Bone marrow (tissue), 2 donors: ENCODE measurements around the gene MZT1.
"Not testable (repeated sequence)": the region's sequence is repeated elsewhere in the genome, so short reads cannot be mapped to it uniquely, and the experiment has no call there.

Experiments used
- DNase-seq, 2 donors: peaks; one replicate each; lab custom pipeline; 2025; lab: John Stamatoyannopoulos, UW

MZT1 gene, protein sequence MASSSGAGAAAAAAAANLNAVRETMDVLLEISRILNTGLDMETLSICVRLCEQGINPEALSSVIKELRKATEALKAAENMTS

DNA sequence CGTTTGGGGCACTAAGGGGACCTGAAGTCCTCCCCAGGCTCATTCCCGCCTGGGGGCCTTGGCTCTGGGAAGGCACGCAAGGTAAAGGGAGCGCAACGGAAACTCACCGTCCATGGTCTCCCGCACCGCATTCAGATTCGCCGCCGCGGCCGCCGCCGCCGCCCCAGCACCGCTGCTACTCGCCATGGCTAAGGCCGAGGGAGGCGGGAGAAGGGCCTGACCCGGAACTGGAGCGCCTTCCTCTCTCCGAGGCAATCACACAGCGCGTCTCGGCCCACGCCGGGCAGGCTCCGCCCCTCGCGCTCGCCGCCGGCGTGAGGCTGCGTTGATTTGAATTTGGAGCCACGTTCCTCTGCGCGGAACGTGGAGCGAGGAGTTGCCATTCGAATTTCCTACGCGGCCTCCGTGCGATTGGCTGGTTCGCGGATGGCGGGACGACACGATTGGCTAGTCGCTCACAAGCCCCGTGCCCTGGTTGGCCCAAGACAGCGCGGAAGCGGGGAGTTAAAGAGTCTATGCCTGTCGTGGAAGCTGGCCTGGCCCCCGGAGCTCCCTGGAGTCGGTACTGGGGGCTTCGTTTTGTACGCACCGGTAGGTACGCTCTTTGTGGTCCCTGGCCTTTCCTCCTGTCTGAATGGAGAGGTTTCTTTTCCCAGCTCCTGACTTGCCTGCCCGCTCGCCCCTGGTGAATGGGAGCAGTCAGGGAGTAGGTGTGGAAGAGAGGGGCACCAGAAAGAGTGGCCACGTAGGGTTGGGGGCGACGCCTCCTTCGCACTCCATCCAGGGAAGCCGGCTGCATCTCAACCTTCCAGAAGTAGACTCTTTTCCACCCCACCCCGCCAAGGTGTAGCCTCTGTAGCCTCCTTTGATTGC lies at the start of gene MZT1, which contains the start of gene BORA:
TSS of gene MZT1 (minus strand) at position 213 of the 873 bp plus-strand sequence. CDS start at position 186, 27 bp downstream.
TSS of gene BORA (plus strand) at position 507 of the 873 bp plus-strand sequence. CDS start 1,018 bp downstream, outside the sequence.
- DNase-seq: peak; percentile 84 to 91

- no peak for DNase-seq
Measured at GRCh38 chr13:72774019-72774418, 46.6 kb upstream of the MZT1 start.

DNA sequence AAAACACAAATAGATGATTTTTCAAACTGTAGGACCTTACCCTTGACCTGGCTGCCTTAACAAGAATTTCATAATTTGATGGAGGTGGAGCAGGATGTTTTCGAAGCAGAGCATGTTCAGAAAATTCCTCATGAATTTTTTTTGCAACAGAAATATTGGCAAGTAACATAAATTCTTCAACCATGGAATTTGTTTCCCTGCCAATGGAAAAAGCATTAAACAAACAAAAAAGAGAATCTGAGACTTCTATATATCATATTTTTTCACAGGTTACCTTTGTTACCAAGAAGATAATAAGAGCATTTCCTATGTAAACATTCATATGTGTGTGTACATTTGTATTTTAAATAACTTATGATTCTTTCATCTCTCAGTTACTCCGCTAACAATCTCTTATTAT lies 36.0 kb upstream of the MZT1 start:
- no peak for DNase-seq

DNA sequence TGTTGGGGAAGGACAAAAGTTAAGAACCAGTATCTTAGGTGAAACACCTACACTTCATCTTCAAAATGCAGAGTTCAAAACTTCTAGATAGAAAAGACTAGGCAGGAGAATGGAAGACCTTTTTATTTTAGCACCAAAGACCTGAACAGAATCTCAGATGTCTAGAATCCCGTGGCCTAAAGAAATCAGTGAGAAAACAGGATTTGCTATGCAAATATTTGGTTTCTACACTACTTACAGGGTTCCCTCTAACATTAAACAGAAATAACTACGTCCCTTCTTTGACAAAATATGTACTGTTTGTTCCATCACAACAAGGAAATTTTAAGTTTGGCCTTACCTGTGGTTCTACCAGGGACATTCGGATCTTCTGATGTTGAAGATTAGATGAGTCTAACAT lies 32.8 kb upstream of the MZT1 start:
- DNase-seq: no peak

GRCh38 chr13:72757792-72758535 lies 30.5 kb upstream of the MZT1 start:
- no peak for DNase-seq

- no peak for DNase-seq
Measured at GRCh38 chr13:72754111-72754510, 26.7 kb upstream of the MZT1 start.

GRCh38 chr13:72751220-72751619 lies 23.8 kb upstream of the MZT1 start:
- no peak for DNase-seq

GRCh38 chr13:72745260-72745659 lies 17.8 kb upstream of the MZT1 start:
- no peak for DNase-seq

DNA sequence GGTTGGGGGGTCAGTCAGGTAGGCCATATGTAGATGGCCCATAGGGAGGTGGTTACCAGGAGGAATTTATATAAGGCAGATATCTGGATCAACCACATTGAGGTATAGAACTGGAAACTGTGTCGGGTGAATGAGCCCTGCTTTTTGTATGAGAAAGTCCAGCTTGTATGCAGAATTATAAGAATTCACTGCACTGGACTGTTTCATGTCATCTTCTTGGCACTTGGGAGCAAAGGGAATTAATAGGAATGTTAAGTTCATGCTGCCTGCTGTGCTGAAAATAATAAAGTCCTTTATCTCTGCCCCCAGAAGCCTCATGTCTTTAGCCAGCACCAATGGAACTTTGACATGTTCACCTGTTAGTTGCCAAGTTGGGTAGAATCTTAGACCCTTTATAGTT lies 12.6 kb upstream of the MZT1 start:
- DNase-seq: no peak

- no peak for DNase-seq
Measured at GRCh38 chr13:72737033-72737432, 9.6 kb upstream of the MZT1 start.

DNA sequence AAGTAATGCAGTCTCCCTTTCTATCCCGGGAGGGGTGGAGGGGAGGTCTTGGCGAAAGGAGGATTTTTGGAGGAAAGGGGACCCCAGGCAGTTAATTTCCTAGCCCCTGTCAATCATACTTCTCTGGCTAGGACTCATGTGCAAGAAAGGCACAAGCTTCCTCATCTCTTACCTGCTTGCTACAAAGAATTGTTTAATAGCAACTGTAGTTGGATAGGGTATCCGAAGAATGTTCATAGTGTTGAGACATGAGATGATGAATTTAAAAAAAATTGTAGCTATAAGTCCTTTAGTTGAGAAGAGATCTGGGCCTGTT lies 819 bp upstream of the MZT1 start:
- DNase-seq: no peak

DNA sequence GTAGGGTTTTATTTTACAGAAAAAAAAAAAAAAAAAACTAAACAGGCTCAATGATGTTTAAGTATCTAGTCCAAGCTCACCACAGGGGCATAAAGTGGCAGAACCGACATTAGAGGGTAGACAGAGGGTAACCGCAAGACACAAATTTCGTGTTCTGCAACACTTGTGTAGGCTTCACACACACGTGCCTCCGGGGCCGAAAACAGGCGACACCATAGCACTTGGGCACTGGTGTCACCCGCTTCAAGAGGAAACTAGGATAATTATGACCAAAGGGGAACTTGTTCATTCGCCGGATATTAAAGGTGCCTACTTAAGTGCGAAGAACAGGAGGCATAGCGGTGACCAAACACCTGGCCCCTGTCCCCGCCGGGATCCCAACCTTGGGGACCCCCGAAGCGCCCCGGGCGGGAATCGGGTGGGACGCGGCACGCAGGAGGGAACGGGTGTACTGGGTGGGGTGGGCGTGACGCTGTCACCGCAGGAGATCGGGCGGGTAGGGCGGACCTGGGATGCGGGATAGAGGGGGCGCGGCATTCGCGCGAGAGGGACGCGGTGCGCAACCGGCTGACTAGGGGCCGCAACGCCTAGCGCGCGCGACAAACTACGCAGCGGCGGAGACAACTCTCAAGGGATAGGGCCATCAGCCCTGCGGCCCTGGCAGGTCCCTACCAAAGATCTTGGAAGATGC lies 558 bp downstream of the MZT1 start:
- no peak for DNase-seq

DNA sequence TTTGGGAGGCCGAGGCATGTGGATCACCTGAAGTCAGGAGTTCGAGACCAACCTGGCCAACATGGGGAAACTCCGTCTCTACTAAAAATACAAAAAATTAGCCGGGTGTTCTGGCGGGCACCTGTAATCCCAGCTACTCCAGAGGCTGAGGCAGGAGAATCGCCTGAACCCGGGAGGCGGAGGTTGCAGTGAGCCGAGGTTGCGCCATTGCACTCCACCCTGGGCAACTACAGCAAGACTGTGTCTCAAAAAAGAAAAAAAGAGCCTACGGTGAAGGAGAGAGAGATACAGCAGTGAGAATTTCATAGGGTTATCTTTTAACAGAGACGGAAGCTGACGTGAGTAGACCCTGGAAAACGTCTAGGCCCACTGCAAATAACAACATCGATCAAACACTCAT lies 1.2 kb downstream of the MZT1 start:
- DNase-seq: not testable (repeated sequence)

- no peak for DNase-seq
Measured at GRCh38 chr13:72716776-72717175, 10.7 kb downstream of the MZT1 start.

DNA sequence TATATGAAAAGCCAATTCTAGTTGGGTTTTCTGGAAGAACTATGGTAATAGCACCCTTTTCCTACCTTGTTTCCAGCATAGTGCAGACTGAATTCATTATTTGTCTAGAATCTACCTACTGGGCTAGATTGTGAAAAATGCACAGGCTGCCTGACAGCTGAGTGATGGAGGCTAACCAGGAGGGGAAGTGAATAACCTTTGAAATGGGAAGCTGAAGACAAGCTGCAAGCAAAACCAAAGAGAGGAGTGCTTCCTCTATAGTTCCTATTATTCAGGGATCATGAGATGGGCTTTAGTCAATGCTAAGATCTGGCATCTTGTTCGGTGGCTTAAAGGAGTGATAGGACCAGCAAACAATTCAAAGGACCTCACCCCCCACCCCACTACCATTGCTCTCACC lies 26.9 kb downstream of the MZT1 start:
- peak in 1 of 2 donors; percentile 40 for DNase-seq

DNA sequence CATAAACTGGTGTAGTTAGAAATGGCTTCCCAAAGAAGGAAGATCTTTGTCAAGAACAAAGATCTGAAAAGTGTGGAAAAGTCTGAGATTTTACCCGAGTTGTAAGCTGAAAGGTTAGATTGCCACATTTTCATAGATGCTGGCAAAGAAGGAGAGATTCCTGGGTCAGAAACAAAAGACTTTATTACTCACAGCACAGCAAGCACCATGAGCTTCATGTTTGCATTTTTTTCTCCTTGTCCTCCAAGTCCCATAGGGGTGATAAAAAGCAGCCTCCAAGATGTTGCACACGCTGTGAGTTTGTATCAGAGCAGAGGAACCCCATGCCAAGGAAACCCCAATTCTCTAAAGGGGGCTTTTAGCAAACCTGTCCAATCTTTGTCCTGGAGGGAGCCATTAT lies 29.3 kb downstream of the MZT1 start:
- no peak for DNase-seq

DNA sequence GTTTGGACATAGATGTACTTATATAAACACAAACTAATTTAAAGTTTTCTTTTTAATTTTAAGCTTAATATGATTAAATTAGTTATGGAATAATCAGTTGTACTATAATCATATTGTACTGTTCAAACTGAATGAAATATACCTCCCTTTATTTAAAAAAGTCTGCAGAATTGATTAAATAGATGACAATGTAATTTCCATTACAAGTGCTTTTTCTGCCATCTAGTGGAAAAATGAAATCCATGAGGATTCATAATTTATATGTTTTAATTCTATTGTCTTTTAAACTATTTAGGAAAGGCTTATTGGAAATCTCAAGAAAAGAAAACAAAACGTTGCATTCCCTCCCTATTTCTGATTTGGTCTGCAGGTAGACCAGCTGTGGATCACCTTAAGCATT lies 30.9 kb downstream of the MZT1 start:
- no peak for DNase-seq

DNA sequence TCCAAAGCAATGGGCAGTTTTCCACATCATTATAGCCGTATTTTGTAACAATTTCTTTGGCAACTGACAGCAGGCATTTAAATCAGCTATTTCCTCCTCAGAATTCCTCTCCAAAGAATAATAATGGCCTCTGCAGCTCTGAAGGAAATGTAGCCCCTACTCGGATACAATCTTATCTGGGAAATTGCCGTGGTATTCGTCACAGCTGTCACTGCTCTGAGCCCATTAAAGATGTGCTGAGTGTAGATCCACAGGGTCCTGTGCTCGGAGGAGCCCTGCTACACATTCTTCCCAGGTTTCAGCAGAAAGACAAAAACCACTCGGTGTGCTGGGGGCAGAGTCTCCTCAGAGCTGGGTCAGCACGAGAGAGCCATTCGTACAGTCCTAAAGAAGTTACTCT lies 33.1 kb downstream of the MZT1 start:
- DNase-seq: no peak

GRCh38 chr13:72693832-72694231 lies 33.6 kb downstream of the MZT1 start:
- no peak for DNase-seq

GRCh38 chr13:72692884-72693514 lies 34.4 kb downstream of the MZT1 start:
- no peak for DNase-seq

GRCh38 chr13:72689181-72689696 lies 38.2 kb downstream of the MZT1 start:
- no peak for DNase-seq

GRCh38 chr13:72686766-72687165 lies 40.7 kb downstream of the MZT1 start:
- DNase-seq: no peak
